Renal pelvis (tissue), 4 donors: ENCODE results near the gene LAGE3. TPM values are rescaled to one million over a fixed set of nuclear protein-coding genes. Genes with fewer than 3 reads are reported as not detected.

Source experiments
- DNase-seq: peaks from one replicate; pipeline ENCODE4 v3.0.0-alpha.2; 2013
- polyA plus RNA-seq, 3 donors: library from polyadenylated mRNA; unstranded; fragments of 120-200 nt; gene quantifications; one replicate each; pipeline ENCODE4 v1.2.1, GENCODE V29; 2013; ENCODE audit not compliant: insufficient read length in 3 of 3

The LAGE3 gene
- polyA plus RNA-seq, 3 donors, result 13.1 to 19.1 (median 16.1) TPM

DNA sequence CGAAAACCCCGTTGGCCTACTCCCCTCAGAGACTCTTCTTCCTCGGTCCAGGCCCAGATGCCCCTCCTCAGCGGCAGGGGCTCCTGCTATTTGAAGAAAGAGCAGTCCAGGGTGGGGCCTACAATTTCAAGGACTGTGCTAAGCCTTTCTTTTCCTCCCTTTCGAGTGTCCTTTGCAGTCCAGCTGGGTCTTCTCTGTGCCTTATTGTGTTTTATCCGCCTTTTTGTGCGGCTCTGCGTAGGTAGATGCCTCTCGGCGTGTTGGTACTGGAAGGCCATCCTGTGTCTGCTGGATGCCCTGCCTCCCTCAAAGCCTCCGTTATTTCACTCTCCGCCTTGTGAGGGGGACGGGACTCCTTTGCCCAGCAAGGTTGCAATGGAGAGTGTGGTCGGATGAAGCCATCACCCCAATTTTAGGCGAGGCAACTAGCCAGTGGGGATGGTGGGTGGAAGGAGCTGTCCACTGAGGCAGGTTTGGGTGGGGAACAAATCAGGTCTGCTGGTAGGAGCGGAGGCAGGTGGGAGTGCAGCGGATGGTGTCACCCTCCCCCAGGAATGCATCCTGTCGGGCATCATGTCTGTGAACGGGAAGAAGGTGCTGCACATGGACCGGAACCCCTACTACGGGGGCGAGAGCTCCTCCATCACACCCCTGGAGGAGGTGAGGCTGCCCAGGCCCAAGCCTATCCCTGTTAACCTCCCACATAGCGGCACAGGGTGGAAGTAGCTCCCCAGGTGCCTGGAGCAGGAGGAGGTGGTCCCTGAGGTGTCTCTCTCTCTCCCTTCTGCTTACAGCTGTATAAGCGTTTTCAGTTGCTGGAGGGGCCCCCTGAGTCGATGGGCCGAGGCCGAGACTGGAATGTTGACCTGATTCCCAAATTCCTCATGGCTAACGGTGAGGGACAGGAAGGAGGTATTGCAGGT lies 40.8 kb downstream of the LAGE3 start:
- DNase-seq, result no peak

- no peak for DNase-seq
These were observed 41.9 kb downstream of the LAGE3 start, which contains the start of gene GDI1 for GRCh38 chrX:154436983-154437752. GDI1 (plus strand) TSS chrX:154437154; CDS start chrX:154437255, 101 bp downstream.

- no peak for DNase-seq
These were observed 42.6 kb downstream of the LAGE3 start for GRCh38 chrX:154436374-154436982.

DNA sequence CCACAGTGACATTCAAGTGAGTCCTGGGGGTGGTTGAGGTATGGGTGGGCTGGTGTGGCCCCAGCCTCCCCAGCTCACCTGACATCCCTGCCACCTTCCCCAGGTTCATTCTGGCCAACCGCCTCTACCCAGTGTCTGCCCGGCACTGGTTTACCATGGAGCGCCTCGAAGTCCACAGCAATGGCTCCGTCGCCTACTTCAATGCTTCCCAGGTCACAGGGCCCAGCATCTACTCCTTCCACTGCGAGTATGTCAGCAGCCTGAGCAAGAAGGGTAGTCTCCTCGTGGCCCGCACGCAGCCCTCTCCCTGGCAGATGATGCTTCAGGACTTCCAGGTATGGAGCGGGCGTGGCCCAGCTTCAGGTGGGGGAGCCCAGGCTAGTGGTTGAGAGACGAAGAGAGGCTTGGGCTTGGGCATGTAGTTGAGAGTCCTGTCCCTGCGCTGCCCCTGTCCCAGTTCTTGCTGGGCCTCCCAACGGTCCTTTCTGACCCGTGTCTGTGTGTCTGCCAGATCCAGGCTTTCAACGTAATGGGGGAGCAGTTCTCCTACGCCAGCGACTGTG lies 43.8 kb downstream of the LAGE3 start:
- no peak for DNase-seq

- no peak for DNase-seq
These were observed 44.5 kb downstream of the LAGE3 start for GRCh38 chrX:154434394-154435168.

GRCh38 chrX:154433605-154434004 lies 45.5 kb downstream of the LAGE3 start:
- DNase-seq, result no peak

GRCh38 chrX:154432210-154432609 lies 46.9 kb downstream of the LAGE3 start:
- DNase-seq, result no peak

DNA sequence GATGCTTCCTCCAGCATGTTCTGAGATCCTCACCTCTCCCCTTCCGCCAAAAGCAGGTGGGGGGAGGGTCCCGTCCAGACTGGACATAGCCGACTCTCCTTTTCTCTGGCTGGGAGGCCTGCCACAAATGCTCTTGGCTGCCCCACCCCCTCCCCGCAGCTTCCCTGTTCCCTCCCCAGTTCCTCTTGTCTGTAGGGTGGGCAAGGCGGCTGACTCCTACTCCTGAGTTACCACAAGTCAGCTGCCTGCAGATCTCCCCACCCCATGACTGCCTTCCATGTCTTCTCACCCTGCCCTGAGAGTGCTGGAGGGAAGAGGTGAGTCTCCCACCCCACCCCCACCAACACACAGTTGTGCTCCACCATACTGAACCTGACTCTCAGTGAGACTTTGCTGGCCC lies 47.7 kb downstream of the LAGE3 start:
- no peak for DNase-seq

DNA sequence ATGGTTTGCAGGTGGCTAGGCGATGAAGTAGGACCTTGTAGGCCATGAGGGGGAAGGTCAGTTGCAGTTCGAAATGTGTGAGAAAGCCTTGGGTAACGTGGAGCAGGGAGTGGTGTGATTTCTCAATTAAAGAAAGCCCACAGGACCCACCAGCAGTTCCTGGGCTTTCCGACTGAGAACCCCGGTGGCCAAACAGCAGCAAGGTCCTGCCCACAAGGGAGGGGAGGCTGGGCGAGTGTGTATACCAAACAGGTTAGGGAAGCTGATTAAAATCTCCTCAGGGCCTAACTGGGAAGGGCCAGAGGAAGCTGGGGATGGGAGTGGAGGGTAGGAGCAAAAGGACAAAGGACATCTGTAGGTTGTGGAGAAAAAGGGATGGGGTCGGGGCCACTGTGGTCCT lies 48.2 kb downstream of the LAGE3 start:
- DNase-seq, result no peak

GRCh38 chrX:154430479-154430878 lies 48.6 kb downstream of the LAGE3 start:
- DNase-seq, result no peak

DNA sequence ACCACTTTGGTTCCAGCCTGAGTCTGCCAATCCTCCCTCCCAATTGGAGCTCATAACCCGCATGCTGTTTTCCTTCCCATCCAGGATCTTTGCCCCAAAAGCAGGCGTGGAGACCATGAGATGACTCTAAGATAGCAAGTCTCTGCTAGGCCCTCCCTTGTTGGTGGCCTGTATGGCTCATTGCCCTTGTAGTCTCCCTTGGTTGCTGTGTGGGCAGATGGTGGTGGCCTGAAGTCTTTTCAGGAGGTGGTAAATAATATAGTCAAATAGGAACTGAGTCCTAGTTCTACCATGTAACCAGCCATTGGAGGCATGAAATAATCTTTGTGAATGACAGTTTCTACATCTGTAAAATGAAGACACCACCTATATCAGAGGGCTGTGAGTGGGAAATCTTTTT lies 49.4 kb downstream of the LAGE3 start:
- no peak for DNase-seq

- peak; percentile 89 for DNase-seq
These were observed 50.6 kb downstream of the LAGE3 start, which contains the start of gene ATP6AP1 for GRCh38 chrX:154428176-154429171. ATP6AP1 (plus strand) TSS chrX:154428677; CDS start chrX:154428693, 16 bp downstream.

Other genes starting within 250 kb of the LAGE3 start
- not detected for gene OPN1MW3, start 221.7 kb downstream of the LAGE3 start, polyA plus RNA-seq
- gene TEX28, start 184.2 kb downstream of the LAGE3 start, polyA plus RNA-seq, result not detected
- under 1 TPM; 0.24 to 0.54 (median 0.52) TPM for gene TKTL1, start 183.5 kb downstream of the LAGE3 start, polyA plus RNA-seq
- gene FLNA, start 104.6 kb downstream of the LAGE3 start, polyA plus RNA-seq, result 100 to 1,000 TPM; 416 to 612 (median 573) TPM
- 10 to 100 TPM; 68.3 to 87.4 (median 81.2) TPM for gene EMD, start 100.0 kb downstream of the LAGE3 start, polyA plus RNA-seq
- 1,000 to 10,000 TPM; 2,952 to 3,594 (median 3,543) TPM for gene RPL10, start 80.9 kb downstream of the LAGE3 start, polyA plus RNA-seq
- 10 to 100 TPM; 14.7 to 16.4 (median 16.0) TPM for gene DNASE1L1, start 70.0 kb downstream of the LAGE3 start, polyA plus RNA-seq
- gene TAFAZZIN, start 67.7 kb downstream of the LAGE3 start, polyA plus RNA-seq, result 10 to 100 TPM; 32.3 to 46.4 (median 39.5) TPM
- gene ATP6AP1, start 50.6 kb downstream of the LAGE3 start, polyA plus RNA-seq, result 100 to 1,000 TPM; 144 to 170 (median 166) TPM
- 100 to 1,000 TPM; 127 to 145 (median 135) TPM for gene GDI1, start 42.1 kb downstream of the LAGE3 start, polyA plus RNA-seq
- 10 to 100 TPM; 52.6 to 65.9 (median 54.6) TPM for gene FAM50A, start 35.1 kb downstream of the LAGE3 start, polyA plus RNA-seq
- gene PLXNA3, start 21.0 kb downstream of the LAGE3 start, polyA plus RNA-seq, result 10 to 100 TPM; 49.7 to 65.3 (median 53.2) TPM
- gene UBL4A, start 7.3 kb upstream of the LAGE3 start, polyA plus RNA-seq, result 10 to 100 TPM; 25.6 to 33.6 (median 32.1) TPM
- 10 to 100 TPM; 20.0 to 24.1 (median 20.9) TPM for gene SLC10A3, start 11.3 kb upstream of the LAGE3 start, polyA plus RNA-seq
- 10 to 100 TPM; 36.2 to 44.6 (median 39.4) TPM for gene FAM3A, start 37.0 kb upstream of the LAGE3 start, polyA plus RNA-seq
- gene G6PD, start 67.6 kb upstream of the LAGE3 start, polyA plus RNA-seq, result 10 to 100 TPM; 39.2 to 49.3 (median 45.6) TPM
- gene IKBKG, start 68.3 kb upstream of the LAGE3 start, polyA plus RNA-seq, result 10 to 100 TPM; 16.6 to 19.3 (median 19.3) TPM
- not detected for gene CTAG1A, start 105.9 kb upstream of the LAGE3 start, polyA plus RNA-seq
- not detected for gene CTAG1B, start 140.0 kb upstream of the LAGE3 start, polyA plus RNA-seq
- gene CTAG2, start 174.3 kb upstream of the LAGE3 start, polyA plus RNA-seq, result not detected